Smooth muscle cell (in vitro differentiated cells): ENCODE results near the gene WSCD1. TPM values are rescaled to one million over a fixed set of nuclear protein-coding genes. Genes with fewer than 3 reads are reported as not detected.

Experiments used
- DNase-seq: peaks from one replicate; lab custom pipeline; 2025; ENCODE audit not compliant: unreplicated experiment; lab: John Stamatoyannopoulos, UW
- H2AFZ ChIP-seq: fragments of 200-600 bp; sonication (generic); 2 replicates; pipeline ENCODE4 v1.6.0; 2016; ENCODE audit warnings: antibody characterized with exemption, low read depth, mild to moderate bottlenecking
- H3F3A ChIP-seq: fragments of 200-600 bp; sonication (generic); 2 replicates; pipeline ENCODE4 v1.6.0; 2017; ENCODE audit warnings: antibody characterized with exemption, low read depth
- H3K27ac ChIP-seq: fragments of 200-600 bp; sonication (generic); 2 replicates; pipeline ENCODE4 v1.5.1; 2016; ENCODE audit warnings: low read depth, mild to moderate bottlenecking
- H3K27me3 ChIP-seq: fragments of 200-600 bp; sonication (generic); 2 replicates; pipeline ENCODE4 v1.6.1; 2016; ENCODE audit warnings: low read depth, mild to moderate bottlenecking
- H3K36me3 ChIP-seq: fragments of 200-600 bp; sonication (generic); 2 replicates; pipeline ENCODE4 v1.5.1; 2016; ENCODE audit warnings: low read depth
- H3K4me1 ChIP-seq: fragments of 200-600 bp; sonication (generic); 2 replicates; pipeline ENCODE4 v1.5.1; 2016; ENCODE audit warnings: low read depth
- H3K4me2 ChIP-seq: fragments of 200-600 bp; sonication (generic); 2 replicates; pipeline ENCODE4 v1.6.0; 2016; ENCODE audit warnings: mild to moderate bottlenecking
- H3K4me3 ChIP-seq: fragments of 200-600 bp; sonication (generic); 2 replicates; pipeline ENCODE4 v1.5.1; 2016; ENCODE audit warnings: mild to moderate bottlenecking
- H3K79me2 ChIP-seq: fragments of 200-600 bp; sonication (generic); 2 replicates; pipeline ENCODE4 v1.6.0; 2016; ENCODE audit warnings: low read depth, mild to moderate bottlenecking
- H3K9ac ChIP-seq: fragments of 200-600 bp; sonication (generic); 2 replicates; pipeline ENCODE4 v1.6.0; 2016; ENCODE audit warnings: low read depth
- H3K9me3 ChIP-seq: fragments of 200-600 bp; sonication (generic); replicated peaks from 2 replicates; pipeline ENCODE4 v1.5.1; 2016; ENCODE audit warnings: low read depth
- H4K20me1 ChIP-seq: fragments of 200-600 bp; sonication (generic); 2 replicates; pipeline ENCODE4 v1.6.0; 2016; ENCODE audit warnings: low read depth
- CTCF ChIP-seq: fragments of 200-600 bp; sonication (generic); IDR thresholded peaks from 2 replicates; pipeline ENCODE4 v1.5.1; 2017; ENCODE audit warnings: borderline replicate concordance, mild to moderate bottlenecking, antibody characterized with exemption; ENCODE audit not compliant: insufficient read depth, poor library complexity, severe bottlenecking
- WGBS: methylation state at CpG from one replicate; pipeline ENCODE4 v1.1.7; 2016; ENCODE audit warnings: low lambda C conversion rate; 5-methylcytosine and 5-hydroxymethylcytosine counted together
- polyA plus RNA-seq: library from polyadenylated mRNA; unstranded; fragments of >200 nt; fragmentation: Nextera tagmentation; extraction: Ambion mirVana; gene quantifications from 2 replicates; pipeline ENCODE4 v1.2.1, GENCODE V29; 2016
- total RNA-seq: library from RNA; depleted of rRNA; stranded (reverse); fragments of >200 nt; gene quantifications from 2 replicates; pipeline ENCODE4 v1.2.3, GENCODE V29; 2014

WSCD1 gene
- total and polyA plus RNA-seq, 2 experiments from 2014 or later: 0.18 TPM

GRCh38 chr17:6109536-6109935 is 39.4 kb downstream of the WSCD1 start:
- DNase-seq: no peak
- 89% methylated on average over 4 of the region's 4 CpGs for WGBS

GRCh38 chr17:6110088-6110487 is 39.9 kb downstream of the WSCD1 start:
- H3K79me2 ChIP-seq: no peaks in the 10 kb centered on the region
- 90% methylated on average over 4 of the region's 4 CpGs for WGBS
- H3K4me1 ChIP-seq: no peaks in the 10 kb centered on the region
- no peak overlapping the region for H2AFZ ChIP-seq
- H4K20me1 ChIP-seq: no peaks in the 10 kb centered on the region
- H3K4me2 ChIP-seq: no peak overlapping the region
- H3F3A ChIP-seq: no peaks in the 10 kb centered on the region
- H3K4me3 ChIP-seq: no peak overlapping the region
- no peak overlapping the region for H3K9ac ChIP-seq
- H3K27ac ChIP-seq: no peak overlapping the region
- no peaks in the 10 kb centered on the region for H3K36me3 ChIP-seq
- no peaks in the 10 kb centered on the region for H3K9me3 ChIP-seq
- H3K27me3 ChIP-seq: no peaks in the 10 kb centered on the region
- TF ChIP-seq CTCF: no peak
- DNase-seq: no peak

More at GRCh38 chr17:6109536-6109935, 39.4 kb downstream of the WSCD1 start:
- no peak overlapping the region for H3K9ac ChIP-seq
- no peak overlapping the region for H3K4me2 ChIP-seq
- no peaks in the 10 kb centered on the region for H3K9me3 ChIP-seq
- no peak overlapping the region for H3K27ac ChIP-seq
- H3K79me2 ChIP-seq: no peaks in the 10 kb centered on the region
- H3K4me3 ChIP-seq: no peak overlapping the region
- no peaks in the 10 kb centered on the region for H3K4me1 ChIP-seq
- H2AFZ ChIP-seq: no peak overlapping the region
- H3F3A ChIP-seq: no peaks in the 10 kb centered on the region
- no peaks in the 10 kb centered on the region for H4K20me1 ChIP-seq
- TF ChIP-seq CTCF: no peak
- no peaks in the 10 kb centered on the region for H3K36me3 ChIP-seq
- no peaks in the 10 kb centered on the region for H3K27me3 ChIP-seq

GRCh38 chr17:6110592-6110991 is 40.4 kb downstream of the WSCD1 start:
- no peaks in the 10 kb centered on the region for H3K79me2 ChIP-seq
- no peak for TF ChIP-seq CTCF
- H3K27ac ChIP-seq: no peak overlapping the region
- no peak overlapping the region for H3K4me2 ChIP-seq
- H3K9me3 ChIP-seq: no peaks in the 10 kb centered on the region
- WGBS: 82% methylated on average over 7 of the region's 7 CpGs
- no peaks in the 10 kb centered on the region for H4K20me1 ChIP-seq
- no peaks in the 10 kb centered on the region for H3K4me1 ChIP-seq
- H3F3A ChIP-seq: no peaks in the 10 kb centered on the region
- no peaks in the 10 kb centered on the region for H3K27me3 ChIP-seq
- no peak overlapping the region for H3K9ac ChIP-seq
- H3K36me3 ChIP-seq: no peaks in the 10 kb centered on the region
- no peak overlapping the region for H2AFZ ChIP-seq
- H3K4me3 ChIP-seq: no peak overlapping the region
- no peak for DNase-seq

- H3K27ac ChIP-seq: no peak overlapping the region
- H3K9me3 ChIP-seq: no peaks in the 10 kb centered on the region
- no peaks in the 10 kb centered on the region for H3K4me1 ChIP-seq
- DNase-seq: no peak
- no peak overlapping the region for H3K4me3 ChIP-seq
- no peaks in the 10 kb centered on the region for H3K79me2 ChIP-seq
- H4K20me1 ChIP-seq: no peaks in the 10 kb centered on the region
- no peaks in the 10 kb centered on the region for H3K36me3 ChIP-seq
- no peak for TF ChIP-seq CTCF
- H2AFZ ChIP-seq: no peak overlapping the region
- H3F3A ChIP-seq: no peaks in the 10 kb centered on the region
- no peaks in the 10 kb centered on the region for H3K27me3 ChIP-seq
- H3K9ac ChIP-seq: no peak overlapping the region
- H3K4me2 ChIP-seq: no peak overlapping the region
- 95% methylated on average over 34 of the region's 34 CpGs for WGBS
These were observed 50.2 kb downstream of the WSCD1 start for GRCh38 chr17:6120351-6120750.
